Adrenal gland (tissue), 5 donors: Measurements from ENCODE around the gene PAN3.

Experiments
- CTCF ChIP-seq, 6 experiments: fragments of 450-650 bp in 4 of 6; fragments of 200-600 bp in 2 of 6; sonication (generic) in 1 of 6; IDR thresholded peaks; 1 replicate in 5 of 6; 2 replicates in 1 of 6; pipeline versions ENCODE4 v1.5.1 to v1.8.0; 2016 to 2021; ENCODE audit warnings: antibody characterized with exemption in 6 of 6, mild to moderate bottlenecking in 2 of 6, moderate library complexity in 1 of 6
- POLR2A ChIP-seq, 2 donors: fragments of 450-650 bp; IDR thresholded peaks; one replicate each; pipeline ENCODE4 v1.6.1; 2017; ENCODE audit warnings: antibody characterized with exemption in 2 of 2, mild to moderate bottlenecking in 2 of 2, moderate library complexity in 1 of 2
- donor health status: DM: no; HTN: no; CAD: no.

- no peak for TF ChIP-seq CTCF (IDR thresholded peaks at IDR 0.05)
- TF ChIP-seq POLR2A (IDR thresholded peaks at IDR 0.05), result no peak
These were observed 38.8 kb upstream of the PAN3 start for GRCh38 chr13:28099396-28100149.
